K562 (cell line): ENCODE results near the gene BICD1. TPM values are rescaled to one million over a fixed set of nuclear protein-coding genes. Genes with fewer than 3 reads are reported as not detected.

Source experiments
- ATF6 ChIP-seq: sonication (generic); formaldehyde crosslinking; IDR thresholded peaks from 2 replicates; pipeline ENCODE4 v1.4.0; 2020; ENCODE audit warnings: mild to moderate bottlenecking, missing genetic modification reagents
- CBFB ChIP-seq: sonication (generic); formaldehyde crosslinking; IDR thresholded peaks from 2 replicates; pipeline ENCODE4 v1.4.0; 2020; ENCODE audit warnings: mild to moderate bottlenecking, missing genetic modification reagents
- CBX8 ChIP-seq: fragments of 200-600 bp; sonication (generic); IDR thresholded peaks from 2 replicates; pipeline ENCODE4 v1.6.1; 2012; ENCODE audit warnings: borderline replicate concordance, mixed run types, low read depth, mild to moderate bottlenecking, moderate library complexity, mixed read lengths, low read length, control low read depth, inconsistent platforms; ENCODE audit not compliant: poor library complexity, severe bottlenecking; ENCODE audit errors: extremely low read depth
- CREB1 ChIP-seq, 2 experiments: sonication (generic) in 1 of 2; formaldehyde crosslinking in 1 of 2; IDR thresholded peaks; 2 replicates each; pipeline versions ENCODE4 v1.6.1 to v1.8.0; 2012 to 2022; ENCODE audit warnings: inconsistent platforms in 1 of 2, mild to moderate bottlenecking in 1 of 2, missing genetic modification reagents in 1 of 2, moderate library complexity in 1 of 2
- DMBX1 ChIP-seq: fragments of 250-450 bp; sonication (Bioruptor Pico); IDR thresholded peaks from 2 replicates; pipeline ENCODE4 v1.8.0; 2022; ENCODE audit warnings: inconsistent platforms, mild to moderate bottlenecking, moderate library complexity, borderline replicate concordance
- GABPA ChIP-seq: fragments of 200-800 bp; sonication (Bioruptor generic); conservative IDR thresholded peaks from 2 replicates; pipeline ENCODE4 v1.6.1; 2016; ENCODE audit warnings: low read depth, missing genetic modification characterization, missing compliant biosample characterization
- NCOA1 ChIP-seq: fragments of 450-650 bp; IDR thresholded peaks from 2 replicates; pipeline ENCODE4 v1.6.1; 2016; ENCODE audit warnings: low read depth
- NCOR1 ChIP-seq: fragments of 450-650 bp; IDR thresholded peaks from 2 replicates; pipeline ENCODE4 v1.6.1; 2016; ENCODE audit warnings: mild to moderate bottlenecking, moderate library complexity
- NFRKB ChIP-seq: fragments of 450-650 bp; IDR thresholded peaks from 2 replicates; pipeline ENCODE4 v1.6.1; 2016; ENCODE audit warnings: low read depth
- SMAD4 ChIP-seq: fragments of 250-450 bp; sonication (Bioruptor Pico); conservative IDR thresholded peaks from 2 replicates; pipeline ENCODE4 v1.8.0; 2021; ENCODE audit warnings: inconsistent platforms, mild to moderate bottlenecking, moderate library complexity
- STAT5A ChIP-seq: IDR thresholded peaks from 2 replicates; pipeline ENCODE4 v1.6.1; 2012; ENCODE audit warnings: low read length, inconsistent platforms, borderline replicate concordance
- SUPT5H ChIP-seq: fragments of 450-650 bp; IDR thresholded peaks from 2 replicates; pipeline ENCODE4 v1.6.1; 2016
- UBTF ChIP-seq, 2 experiments: IDR thresholded peaks; 2 replicates each; pipeline ENCODE4 v1.6.1; 2012; ENCODE audit warnings: improper control_type of control experiment in 2 of 2, low read depth in 2 of 2, low read length in 2 of 2, borderline replicate concordance in 1 of 2
- USF1 ChIP-seq: sonication (generic); formaldehyde crosslinking; IDR thresholded peaks from 2 replicates; pipeline ENCODE4 v1.9.0; 2022; ENCODE audit warnings: mild to moderate bottlenecking, missing genetic modification reagents
- VEZF1 ChIP-seq: fragments of 200-800 bp; sonication (Bioruptor generic); IDR thresholded peaks from 2 replicates; pipeline ENCODE4 v1.6.1; 2017; ENCODE audit warnings: missing genetic modification characterization, missing compliant biosample characterization
- ZNF253 ChIP-seq: fragments of 250-450 bp; sonication (Bioruptor Pico); conservative IDR thresholded peaks from 2 replicates; pipeline ENCODE4 v1.6.1; 2021; ENCODE audit warnings: mild to moderate bottlenecking
- ZNF395 ChIP-seq: fragments of 200-800 bp; sonication (Bioruptor generic); IDR thresholded peaks from 2 replicates; pipeline ENCODE4 v1.6.1; 2017; ENCODE audit warnings: missing genetic modification characterization, missing compliant biosample characterization
- ZNF584 ChIP-seq: fragments of 200-800 bp; sonication (Bioruptor generic); IDR thresholded peaks from 2 replicates; pipeline ENCODE4 v1.6.1; 2016; ENCODE audit warnings: low read depth, mild to moderate bottlenecking, missing genetic modification characterization, missing compliant biosample characterization
- polyA plus RNA-seq, 8 experiments: library from polyadenylated mRNA; depleted of rRNA in 4 of 8; stranded (reverse) in 5 of 8; unstranded in 3 of 8; fragments of >200 nt; fragmentation: Nextera tagmentation in 2 of 8; fragmentation: Illumina TruSeq in 1 of 8; extraction: Ambion mirVana in 2 of 8; extraction: Trizol in 1 of 8; gene quantifications; 2 replicates each; pipeline versions ENCODE4 v1.2.1 to v1.2.3, GENCODE V29; 2011 to 2014; ENCODE audit warnings: inconsistent platforms in 1 of 8, missing spikeins in 1 of 8
- total RNA-seq, 7 experiments: library from RNA; depleted of rRNA in 6 of 7; stranded (reverse); fragments of >200 nt in 6 of 7; fragmentation: Illumina TruSeq in 2 of 7; extraction: Trizol in 2 of 7; gene quantifications; 2 replicates each; pipeline versions ENCODE4 v1.2.1 to v1.2.3, GENCODE V29; 2011 to 2021; ENCODE audit warnings: low replicate concordance in 1 of 7

Gene BICD1
- total and polyA plus RNA-seq, 9 of the 15 experiments (the other 6 are each of a cell fraction or from before 2014, with no cell fraction given): 3.5 to 21.1 (median 12.5) TPM

GRCh38 chr12:32115404-32116104 lies 8.9 kb downstream of the BICD1 start (continued):
- TF ChIP-seq VEZF1 (no peak), STAT5A (no peak), NCOA1 (no peak), NCOR1 (no peak), ATF6 (no peak), UBTF (IDR thresholded peaks at IDR 0.05; ENCODE audit: borderline replicate concordance in 1 of 2, low read depth in 2 of 2, low read length in 2 of 2) (no peak), NFRKB (no peak), GABPA (tag) (peak; percentile 74), USF1 (CRISPR knock-in tag) (no peak), CREB1 (IDR thresholded peaks at IDR 0.05) (no peak), CREB1 (CRISPR knock-in tag; IDR thresholded peaks at IDR 0.05) (no peak), CBX8 (no peak), DMBX1 (CRISPR knock-in tag) (no peak), SMAD4 (CRISPR knock-in tag) (no peak), ZNF584 (CRISPR knock-in tag) (no peak), ZNF253 (CRISPR knock-in tag) (no peak), CBFB (CRISPR knock-in tag) (no peak), ZNF395 (no peak), SUPT5H (no peak)
